A673 (cell line): Measurements from ENCODE around the gene NCAPH2.

Experiments used
- CTCF ChIP-seq: fragments of 300-800, 200-600 bp; sonication (generic); conservative IDR thresholded peaks from 2 replicates; pipeline ENCODE4 v1.5.1; 2017; ENCODE audit warnings: low read depth, mild to moderate bottlenecking, antibody characterized with exemption, low read length, moderate library complexity, mixed read lengths
- EZH2 ChIP-seq: fragments of 200-600 bp; sonication (generic); IDR thresholded peaks from 2 replicates; pipeline ENCODE4 v1.6.1; 2017; ENCODE audit warnings: borderline replicate concordance, low read depth, mild to moderate bottlenecking, mixed read lengths, antibody characterized with exemption, low read length; ENCODE audit not compliant: poor library complexity, severe bottlenecking

DNA sequence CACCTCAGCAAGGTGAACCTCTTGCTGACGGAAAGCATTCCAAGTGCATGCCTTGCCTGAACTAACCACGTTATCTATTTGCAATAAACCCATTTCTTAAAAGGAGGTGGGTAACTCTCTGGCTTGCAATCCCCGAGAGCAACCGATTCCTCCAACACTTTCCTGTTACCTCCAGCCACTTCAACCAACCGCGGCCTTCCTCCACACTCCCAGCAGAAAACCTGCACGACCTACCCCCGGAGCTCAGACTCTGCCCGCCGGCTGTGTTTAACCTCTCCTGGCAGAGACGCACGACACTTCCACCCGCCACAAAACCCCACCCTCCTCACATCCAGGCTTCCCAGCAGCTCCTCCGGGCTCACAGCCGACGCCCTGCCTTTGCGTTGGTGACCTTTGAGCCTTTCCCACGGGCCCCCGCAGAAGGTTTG, 16.7 kb downstream of the NCAPH2 start:
- TF ChIP-seq CTCF (no peak), EZH2 (no peak)
